ENCODE results near the gene OR52R1.

The OR52R1 gene

GRCh38 chr11:4804280-4804679 is at the start of gene OR52R1:
Gene OR52R1, minus strand, starts transcription at chr11:4804380. Its CDS starts 0 bp downstream, at chr11:4804380.
- TF ChIP-seq CTCF (IDR thresholded peaks at IDR 0.05; ENCODE audit: insufficient read depth, low read depth, low read length, missing control alignments), result no peak
- DNase-seq (ENCODE audit: low read depth), result no peak
- no peak within 1 kb of the TSS for H3K4me3 ChIP-seq (ENCODE audit: low read depth, low read length)

DNA sequence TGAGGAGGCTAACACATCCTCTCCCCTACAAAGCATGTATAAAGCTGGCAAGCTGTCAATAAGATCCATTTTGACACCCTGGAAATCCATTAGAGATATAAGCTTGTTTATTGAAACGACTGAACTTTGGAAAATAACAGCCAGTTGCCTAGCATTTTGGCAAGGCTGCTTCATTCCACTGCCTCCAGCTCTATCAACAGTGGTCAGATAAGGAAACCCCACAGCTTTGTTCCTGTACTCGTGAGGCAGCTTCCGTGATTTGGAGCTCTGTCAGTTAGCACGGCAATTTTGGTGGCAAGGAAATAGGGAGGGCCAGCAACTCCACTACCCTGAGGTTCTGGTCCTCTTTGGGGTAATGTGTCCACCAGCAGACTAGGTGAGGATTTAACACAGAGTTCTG is 46.9 kb upstream of the OR52R1 start:
- DNase-seq (ENCODE audit: low read depth), result no peak
- TF ChIP-seq CTCF (IDR thresholded peaks at IDR 0.05; ENCODE audit: insufficient read depth, low read depth, low read length, missing control alignments), result no peak
- no peak overlapping the region for H3K4me3 ChIP-seq (ENCODE audit: low read depth, low read length)

- no peak within 1 kb of the TSS for H3K4me3 ChIP-seq (ENCODE audit: low read depth, low read length)
- TF ChIP-seq CTCF (IDR thresholded peaks at IDR 0.05; ENCODE audit: insufficient read depth, low read depth, low read length, missing control alignments), result no peak
- DNase-seq (ENCODE audit: low read depth), result no peak
Observed at GRCh38 chr11:4848908-4849532, 44.8 kb upstream of the OR52R1 start, which contains the start of gene OR51S1. Gene OR51S1, minus strand, starts transcription at chr11:4849208. Its CDS starts 0 bp downstream, at chr11:4849208.

GRCh38 chr11:4839851-4840549 is 35.8 kb upstream of the OR52R1 start:
- H3K4me3 ChIP-seq (ENCODE audit: low read depth, low read length), result no peak overlapping the region
- TF ChIP-seq CTCF (IDR thresholded peaks at IDR 0.05; ENCODE audit: insufficient read depth, low read depth, low read length, missing control alignments), result no peak
- no peak for DNase-seq (ENCODE audit: low read depth)

DNA sequence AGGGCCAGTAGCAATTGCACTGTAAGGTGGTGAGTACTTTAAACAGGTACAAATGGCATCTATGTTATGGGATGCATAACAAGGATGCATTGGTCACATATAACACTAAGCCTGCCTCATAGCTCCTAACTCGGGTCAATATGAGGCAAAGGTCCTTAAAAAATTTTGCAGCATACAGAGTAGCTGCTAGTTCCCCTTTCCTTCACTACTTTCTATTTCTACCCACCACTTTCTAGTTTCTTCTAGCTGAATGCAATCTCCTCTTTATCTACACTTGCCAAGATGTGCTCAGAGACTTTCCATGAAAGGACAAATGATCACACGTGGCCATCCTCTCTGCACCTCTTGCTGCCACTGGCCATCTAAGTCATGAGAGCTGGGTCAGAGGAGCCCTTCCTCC is 26.7 kb upstream of the OR52R1 start:
- TF ChIP-seq CTCF (IDR thresholded peaks at IDR 0.05; ENCODE audit: insufficient read depth, low read depth, low read length, missing control alignments), result no peak
- H3K4me3 ChIP-seq (ENCODE audit: low read depth, low read length), result no peak overlapping the region
- DNase-seq (ENCODE audit: low read depth), result no peak

- DNase-seq (ENCODE audit: low read depth), result no peak
- no peak for TF ChIP-seq CTCF (IDR thresholded peaks at IDR 0.05; ENCODE audit: insufficient read depth, low read depth, low read length, missing control alignments)
- H3K4me3 ChIP-seq (ENCODE audit: low read depth, low read length), result no peak overlapping the region
Observed at GRCh38 chr11:4830346-4830745, 26.2 kb upstream of the OR52R1 start.

Measured in GM12865 (cell line).